Mononuclear cell (primary cell): ENCODE measurements around the gene ECM2. TPM values are rescaled to one million over a fixed set of nuclear protein-coding genes. Genes with fewer than 3 reads are reported as not detected.

Experiments
- H3K27me3 ChIP-seq: 2 replicates; pipeline ENCODE4 v1.6.0; 2011; ENCODE audit warnings: low read length, control low read depth; ENCODE audit not compliant: insufficient read depth
- H3K4me1 ChIP-seq: 2 replicates; pipeline ENCODE4 v1.5.1; 2011; ENCODE audit warnings: mild to moderate bottlenecking, low read length, control low read depth; ENCODE audit not compliant: insufficient read depth
- H3K4me3 ChIP-seq: 2 replicates; pipeline ENCODE4 v1.5.1; 2011; ENCODE audit warnings: mild to moderate bottlenecking, low read length, moderate library complexity
- H3K9me3 ChIP-seq: 2 replicates; pipeline ENCODE4 v1.5.1; 2011; ENCODE audit warnings: low read depth, mild to moderate bottlenecking, control low read depth, low read length
- total RNA-seq: library from RNA; depleted of rRNA; stranded (reverse); fragments of >200 nt; gene quantifications from one replicate; pipeline ENCODE4 v1.2.3, GENCODE V29; 2012

ECM2 gene
- total RNA-seq, 1 donor = 0.31 TPM

- no peaks in the 10 kb centered on the region for H3K9me3 ChIP-seq
- no peaks in the 10 kb centered on the region for H3K4me1 ChIP-seq
Observed at GRCh38 chr9:92543972-92544371, 8.2 kb upstream of the ECM2 start.

GRCh38 chr9:92538541-92538940 lies 2.8 kb upstream of the ECM2 start:
- peaks cover 28% of the 10 kb centered on the region for H3K4me1 ChIP-seq
- no peaks in the 10 kb centered on the region for H3K27me3 ChIP-seq
- H3K9me3 ChIP-seq = no peaks in the 10 kb centered on the region
- no peak overlapping the region for H3K4me3 ChIP-seq

More at GRCh38 chr9:92543972-92544371, 8.2 kb upstream of the ECM2 start:
- no peak overlapping the region for H3K4me3 ChIP-seq
- H3K27me3 ChIP-seq = no peaks in the 10 kb centered on the region

GRCh38 chr9:92534674-92535073 lies 1.1 kb downstream of the ECM2 start:
- Histone ChIP-seq H3K4me3 (peak overlapping the region; percentile 7), H3K27me3 (no peaks in the 10 kb centered on the region), H3K4me1 (peaks cover 28% of the 10 kb centered on the region), H3K9me3 (no peaks in the 10 kb centered on the region)

- H3K4me3 ChIP-seq = no peak overlapping the region
- H3K9me3 ChIP-seq = no peaks in the 10 kb centered on the region
- H3K27me3 ChIP-seq = no peaks in the 10 kb centered on the region
- peaks cover 28% of the 10 kb centered on the region for H3K4me1 ChIP-seq
Observed at GRCh38 chr9:92534204-92534603, 1.6 kb downstream of the ECM2 start.

GRCh38 chr9:92530893-92531292 lies 4.9 kb downstream of the ECM2 start:
- no peaks in the 10 kb centered on the region for H3K27me3 ChIP-seq
- H3K9me3 ChIP-seq = no peaks in the 10 kb centered on the region
- H3K4me1 ChIP-seq = peaks cover 9% of the 10 kb centered on the region
- H3K4me3 ChIP-seq = no peak overlapping the region

- Histone ChIP-seq H3K4me3 (no peak overlapping the region), H3K9me3 (no peaks in the 10 kb centered on the region), H3K4me1 (peaks cover 3% of the 10 kb centered on the region), H3K27me3 (no peaks in the 10 kb centered on the region)
Observed at GRCh38 chr9:92529124-92529523, 6.7 kb downstream of the ECM2 start.

- Histone ChIP-seq H3K4me1 (no peaks in the 10 kb centered on the region), H3K27me3 (no peaks in the 10 kb centered on the region), H3K4me3 (no peak overlapping the region), H3K9me3 (no peaks in the 10 kb centered on the region)
Observed at GRCh38 chr9:92528522-92528849, 7.3 kb downstream of the ECM2 start.

GRCh38 chr9:92527832-92528521 lies 7.8 kb downstream of the ECM2 start:
- Histone ChIP-seq H3K4me3 (no peak overlapping the region), H3K27me3 (no peaks in the 10 kb centered on the region), H3K4me1 (no peaks in the 10 kb centered on the region), H3K9me3 (no peaks in the 10 kb centered on the region)

- Histone ChIP-seq H3K27me3 (no peaks in the 10 kb centered on the region), H3K4me3 (no peak overlapping the region), H3K9me3 (no peaks in the 10 kb centered on the region), H3K4me1 (no peaks in the 10 kb centered on the region)
Observed at GRCh38 chr9:92527291-92527828, 8.4 kb downstream of the ECM2 start.

- no peaks in the 10 kb centered on the region for H3K9me3 ChIP-seq
- H3K4me1 ChIP-seq = no peaks in the 10 kb centered on the region
- H3K4me3 ChIP-seq = no peak overlapping the region
- no peaks in the 10 kb centered on the region for H3K27me3 ChIP-seq
Observed at GRCh38 chr9:92525306-92525705, 10.5 kb downstream of the ECM2 start.

- H3K27me3 ChIP-seq = no peaks in the 10 kb centered on the region
- H3K4me1 ChIP-seq = no peaks in the 10 kb centered on the region
- H3K4me3 ChIP-seq = no peak overlapping the region
- no peaks in the 10 kb centered on the region for H3K9me3 ChIP-seq
Observed at GRCh38 chr9:92524881-92525280, 10.9 kb downstream of the ECM2 start.

- H3K27me3 ChIP-seq = no peaks in the 10 kb centered on the region
- H3K4me3 ChIP-seq = no peak overlapping the region
- H3K9me3 ChIP-seq = no peaks in the 10 kb centered on the region
- no peaks in the 10 kb centered on the region for H3K4me1 ChIP-seq
Observed at GRCh38 chr9:92522983-92523970, 12.5 kb downstream of the ECM2 start.

- Histone ChIP-seq H3K4me1 (no peaks in the 10 kb centered on the region), H3K27me3 (no peaks in the 10 kb centered on the region), H3K9me3 (no peaks in the 10 kb centered on the region), H3K4me3 (no peak overlapping the region)
Observed at GRCh38 chr9:92520837-92521236, 15.0 kb downstream of the ECM2 start.

- Histone ChIP-seq H3K27me3 (no peaks in the 10 kb centered on the region), H3K4me1 (no peaks in the 10 kb centered on the region), H3K4me3 (no peak overlapping the region), H3K9me3 (no peaks in the 10 kb centered on the region)
Observed at GRCh38 chr9:92518199-92518598, 17.6 kb downstream of the ECM2 start.

- Histone ChIP-seq H3K4me3 (no peak overlapping the region), H3K27me3 (no peaks in the 10 kb centered on the region), H3K9me3 (no peaks in the 10 kb centered on the region), H3K4me1 (no peaks in the 10 kb centered on the region)
Observed at GRCh38 chr9:92517046-92517445, 18.7 kb downstream of the ECM2 start.
